Endothelial cell (in vitro differentiated cells): ENCODE measurements around the gene SBF2. TPM values are rescaled to one million over a fixed set of nuclear protein-coding genes. Genes with fewer than 3 reads are reported as not detected.
A peak's percentile ranks its signal among the peaks of the same experiment; 100 is the strongest.

ENCODE experiments used
- DNase-seq: peaks from one replicate; pipeline ENCODE4 v3.0.0; 2021; ENCODE audit warnings: low spot score
- H3K27ac Mint-ChIP-seq: one replicate; pipeline ENCODE4 v1.8.0; 2021; ENCODE audit warnings: mixed read lengths, inconsistent platforms; ENCODE audit not compliant: unreplicated experiment
- H3K27me3 Mint-ChIP-seq: one replicate; pipeline ENCODE4 v1.8.0; 2021; ENCODE audit warnings: mild to moderate bottlenecking, moderate library complexity, mixed read lengths, inconsistent platforms; ENCODE audit not compliant: unreplicated experiment
- H3K36me3 Mint-ChIP-seq: one replicate; pipeline ENCODE4 v1.8.0; 2021; ENCODE audit warnings: mild to moderate bottlenecking, low read depth, mixed read lengths, inconsistent platforms; ENCODE audit not compliant: unreplicated experiment
- H3K4me1 Mint-ChIP-seq: one replicate; pipeline ENCODE4 v1.8.0; 2021; ENCODE audit warnings: mild to moderate bottlenecking, mixed read lengths, inconsistent platforms; ENCODE audit not compliant: unreplicated experiment
- H3K4me3 Mint-ChIP-seq: one replicate; pipeline ENCODE4 v1.8.0; 2021; ENCODE audit warnings: mild to moderate bottlenecking, mixed read lengths, inconsistent platforms; ENCODE audit not compliant: unreplicated experiment
- H3K9me3 Mint-ChIP-seq: one replicate; pipeline ENCODE4 v1.8.0; 2021; ENCODE audit warnings: mixed read lengths, inconsistent platforms; ENCODE audit not compliant: unreplicated experiment
- CTCF ChIP-seq: fragments of 200-600 bp; sonication (generic); IDR thresholded peaks from one replicate; pipeline ENCODE4 v1.5.0; 2021; ENCODE audit warnings: antibody characterized with exemption; ENCODE audit not compliant: unreplicated experiment
- total RNA-seq: library from RNA; stranded (reverse); fragmentation: NEBNext Ultra II Directional; extraction: Animal tissue kit (Norgen Biotek cat#: 25700); gene quantifications from one replicate; pipeline ENCODE4 v1.2.1, GENCODE V29; 2021; ENCODE audit not compliant: unreplicated experiment

Gene SBF2
- total RNA-seq, 1 donor from 2014 or later = 40.8 TPM

- H3K27me3 Mint-ChIP-seq = no peaks in the 10 kb centered on the region
- peaks cover 8% of the 10 kb centered on the region for H3K4me1 Mint-ChIP-seq
- peak; percentile 60 for TF ChIP-seq CTCF
- peak; percentile 25 for DNase-seq
- no peak overlapping the region for H3K4me3 Mint-ChIP-seq
- H3K9me3 Mint-ChIP-seq = no peaks in the 10 kb centered on the region
- no peak overlapping the region for H3K27ac Mint-ChIP-seq
- no peaks in the 10 kb centered on the region for H3K36me3 Mint-ChIP-seq
These were observed 321.0 kb downstream of the SBF2 start for GRCh38 chr11:9972989-9973388.

- TF ChIP-seq CTCF = no peak
- Mint-ChIP-seq H3K4me1 (peaks cover 3% of the 10 kb centered on the region), H3K4me3 (no peak overlapping the region), H3K27ac (no peak overlapping the region), H3K9me3 (no peaks in the 10 kb centered on the region), H3K27me3 (no peaks in the 10 kb centered on the region), H3K36me3 (no peaks in the 10 kb centered on the region)
- no peak for DNase-seq
These were observed 322.1 kb downstream of the SBF2 start for GRCh38 chr11:9971894-9972293.

GRCh38 chr11:9969068-9969467, 325.0 kb downstream of the SBF2 start:
- no peak for DNase-seq

GRCh38 chr11:9962722-9963121, 331.3 kb downstream of the SBF2 start:
- TF ChIP-seq CTCF = no peak
- Mint-ChIP-seq H3K4me3 (no peak overlapping the region), H3K9me3 (no peaks in the 10 kb centered on the region), H3K4me1 (no peaks in the 10 kb centered on the region), H3K36me3 (peaks cover 17% of the 10 kb centered on the region), H3K27me3 (no peaks in the 10 kb centered on the region), H3K27ac (no peak overlapping the region)
- DNase-seq = no peak

More at GRCh38 chr11:9969068-9969467, 325.0 kb downstream of the SBF2 start:
- Mint-ChIP-seq H3K4me1 (peaks cover 3% of the 10 kb centered on the region), H3K9me3 (no peaks in the 10 kb centered on the region), H3K27ac (no peak overlapping the region), H3K27me3 (no peaks in the 10 kb centered on the region), H3K4me3 (no peak overlapping the region), H3K36me3 (no peaks in the 10 kb centered on the region)
- no peak for TF ChIP-seq CTCF

- Mint-ChIP-seq H3K4me3 (no peak overlapping the region), H3K27ac (no peak overlapping the region), H3K4me1 (no peaks in the 10 kb centered on the region), H3K36me3 (peaks cover 17% of the 10 kb centered on the region), H3K27me3 (no peaks in the 10 kb centered on the region), H3K9me3 (no peaks in the 10 kb centered on the region)
- no peak for TF ChIP-seq CTCF
- no peak for DNase-seq
These were observed 336.9 kb downstream of the SBF2 start for GRCh38 chr11:9957072-9957471.
